SK-N-SH treated with all-trans-retinoic acid at 6 μM for 48 hours (cell line): ENCODE data around the gene TMEM214.

Source experiments
- ATAC-seq: fragments of 200-7000 bp; cut with Tn5 transposase; 3 replicates; pipeline ENCODE4 v1.9.1; 2020; ENCODE audit warnings: mild to moderate bottlenecking, moderate library complexity
- BACH2 ChIP-seq: fragments of 250-450 bp; sonication (Bioruptor Pico); IDR thresholded peaks from 2 replicates; pipeline ENCODE4 v1.9.0; 2021; ENCODE audit warnings: mild to moderate bottlenecking, borderline replicate concordance
- CREB5 ChIP-seq: fragments of 250-450 bp; sonication (Bioruptor Pico); IDR thresholded peaks from 2 replicates; pipeline ENCODE4 v1.5.1; 2020; ENCODE audit warnings: low read depth, mild to moderate bottlenecking, moderate library complexity
- CSDC2 ChIP-seq: fragments of 250-450 bp; sonication (Bioruptor Pico); IDR thresholded peaks from 2 replicates; pipeline ENCODE4 v1.5.0; 2020; ENCODE audit warnings: mild to moderate bottlenecking, moderate library complexity
- CSRNP3 ChIP-seq: fragments of 250-450 bp; sonication (Bioruptor Pico); IDR thresholded peaks from 2 replicates; pipeline ENCODE4 v1.5.1; 2021; ENCODE audit warnings: mild to moderate bottlenecking, moderate library complexity
- ESRRG ChIP-seq: fragments of 250-450 bp; sonication (Bioruptor Pico); IDR thresholded peaks from 2 replicates; pipeline ENCODE4 v1.6.1; 2021; ENCODE audit warnings: mild to moderate bottlenecking
- ISL1 ChIP-seq: fragments of 250-450 bp; sonication (Bioruptor Pico); IDR thresholded peaks from 2 replicates; pipeline ENCODE4 v2.1.2; 2022; ENCODE audit warnings: mild to moderate bottlenecking, moderate library complexity
- PATZ1 ChIP-seq: fragments of 250-450 bp; sonication (Bioruptor Pico); IDR thresholded peaks from 2 replicates; pipeline ENCODE4 v1.8.0; 2020; ENCODE audit warnings: mild to moderate bottlenecking, moderate library complexity, borderline replicate concordance
- POU6F1 ChIP-seq: fragments of 250-450 bp; sonication (Bioruptor Pico); IDR thresholded peaks from 2 replicates; pipeline ENCODE4 v1.8.0; 2021; ENCODE audit warnings: low read depth, mild to moderate bottlenecking, moderate library complexity, borderline replicate concordance
- PPARA ChIP-seq: fragments of 250-450 bp; sonication (Bioruptor Pico); IDR thresholded peaks from 2 replicates; pipeline ENCODE4 v1.5.0; 2020; ENCODE audit warnings: mild to moderate bottlenecking, borderline replicate concordance
- TCF4 ChIP-seq: fragments of 250-450 bp; sonication (Bioruptor Pico); IDR thresholded peaks from 2 replicates; pipeline ENCODE4 v1.8.0; 2021; ENCODE audit warnings: mild to moderate bottlenecking, moderate library complexity, borderline replicate concordance
- TSHZ2 ChIP-seq: fragments of 250-450 bp; sonication (Bioruptor Pico); IDR thresholded peaks from 2 replicates; pipeline ENCODE4 v1.5.0; 2020; ENCODE audit warnings: mild to moderate bottlenecking, moderate library complexity
- ZC3H10 ChIP-seq: fragments of 250-450 bp; sonication (Bioruptor Pico); IDR thresholded peaks from 2 replicates; pipeline ENCODE4 v1.5.1; 2021; ENCODE audit warnings: mild to moderate bottlenecking, moderate library complexity
- ZFP3 ChIP-seq: fragments of 250-450 bp; sonication (Bioruptor Pico); IDR thresholded peaks from 2 replicates; pipeline ENCODE4 v1.5.0; 2020; ENCODE audit warnings: mild to moderate bottlenecking, moderate library complexity
- ZFP30 ChIP-seq: fragments of 450-650 bp; formaldehyde crosslinking; IDR thresholded peaks from 2 replicates; pipeline ENCODE4 v1.5.0; 2022; ENCODE audit warnings: mild to moderate bottlenecking, moderate library complexity
- ZNF565 ChIP-seq: fragments of 450-650 bp; formaldehyde crosslinking; conservative IDR thresholded peaks from 2 replicates; pipeline ENCODE4 v1.5.0; 2020; ENCODE audit warnings: low read depth, mild to moderate bottlenecking, moderate library complexity
- ZNF70 ChIP-seq: fragments of 450-650 bp; formaldehyde crosslinking; IDR thresholded peaks from 2 replicates; pipeline ENCODE4 v1.5.0; 2020; ENCODE audit warnings: mild to moderate bottlenecking, moderate library complexity
- ZNF8 ChIP-seq: fragments of 450-650 bp; formaldehyde crosslinking; IDR thresholded peaks from 2 replicates; pipeline ENCODE4 v1.5.0; 2020; ENCODE audit warnings: mild to moderate bottlenecking, moderate library complexity

Gene TMEM214

GRCh38 chr2:27050996-27051901 lies 18.5 kb downstream of the TMEM214 start, which contains the start of gene AGBL5:
AGBL5 (plus strand) TSS chr2:27051668; CDS start chr2:27052959, 1,291 bp downstream.
- peak; percentile 66 for ATAC-seq
- TF ChIP-seq TCF4 (no peak), ZC3H10 (CRISPR knock-in tag) (no peak), PATZ1 (CRISPR knock-in tag) (peak; percentile 91; the same call in 1 of the 2 replicates), ZNF70 (CRISPR knock-in tag) (peak; percentile 48; the same call in 1 of the 2 replicates), CSDC2 (CRISPR knock-in tag) (0 out of 2 replicates have a peak, but pooled peaks have one; percentile 27), ESRRG (peak; percentile 95), ZFP30 (CRISPR knock-in tag) (peak; percentile 4), ZNF565 (CRISPR knock-in tag) (peak; percentile 16), CSRNP3 (peak; percentile 95; the same call in 1 of the 2 replicates), ZNF8 (CRISPR knock-in tag) (peak; percentile 61; the same call in 1 of the 2 replicates), ISL1 (CRISPR knock-in tag) (no peak), TSHZ2 (CRISPR knock-in tag) (0 out of 2 replicates have a peak, but pooled peaks have one; percentile 77), BACH2 (CRISPR knock-in tag) (no peak), CREB5 (CRISPR knock-in tag) (peak; percentile 91)

GRCh38 chr2:27051902-27052645 lies 19.3 kb downstream of the TMEM214 start:
- ATAC-seq, result peak; percentile 0
- TF ChIP-seq POU6F1 (CRISPR knock-in tag) (no peak), CREB5 (CRISPR knock-in tag) (no peak), PPARA (no peak), ZNF565 (CRISPR knock-in tag) (no peak; the same call in 1 of the 2 replicates), CSDC2 (CRISPR knock-in tag) (no peak), PATZ1 (CRISPR knock-in tag) (no peak), ZFP30 (CRISPR knock-in tag) (no peak), ESRRG (no peak), ZFP3 (CRISPR knock-in tag) (no peak), BACH2 (CRISPR knock-in tag) (no peak), ZC3H10 (CRISPR knock-in tag) (no peak)
- TF ChIP-seq, all 23 proteins: peak for 0
